Measurements from ENCODE around the gene CDK5RAP3. TPM values are rescaled to one million over a fixed set of nuclear protein-coding genes. Genes with fewer than 3 reads are reported as not detected.
"Not testable (repeated sequence)": the region's sequence is repeated elsewhere in the genome, so short reads cannot be mapped to it uniquely, and the experiment has no call there.

CDK5RAP3 gene
- polyA plus RNA-seq (2012; ENCODE audit: low read depth, missing spikeins), result 165 TPM

- peak; percentile 98 for FAIRE-seq
- peak; percentile 97 for DNase-seq (ENCODE audit: insufficient read length, low spot score)
- TF ChIP-seq PAX5 (IDR thresholded peaks at IDR 0.05; ENCODE audit: insufficient read depth, low read length, severe bottlenecking), result no peak
- TF ChIP-seq SPI1 (IDR thresholded peaks at IDR 0.05; ENCODE audit: low read depth, low read length), result peak; percentile 74
- TF ChIP-seq POU2F2 (IDR thresholded peaks at IDR 0.05; ENCODE audit: low read depth, low read length), result no peak
- peak; percentile 78 for TF ChIP-seq TAF1 (IDR thresholded peaks at IDR 0.05; ENCODE audit: low read depth, low read length)
- TF ChIP-seq POLR2A (IDR thresholded peaks at IDR 0.05; ENCODE audit: low read depth, low read length), result peak; percentile 89
- peak; percentile 88 for TF ChIP-seq POLR2AphosphoS5 (IDR thresholded peaks at IDR 0.05; ENCODE audit: low read depth, low read length)
Measured at GRCh38 chr17:47970725-47971499, at the start of gene CDK5RAP3. CDK5RAP3 (plus strand) TSS chr17:47971113; CDS start chr17:47971147, 34 bp downstream.

- FAIRE-seq (no peak), DNase-seq (ENCODE audit: insufficient read length, low spot score) (no peak)
- no peak for TF ChIP-seq SPI1 (IDR thresholded peaks at IDR 0.05; ENCODE audit: low read depth, low read length)
- TF ChIP-seq PAX5 (IDR thresholded peaks at IDR 0.05; ENCODE audit: insufficient read depth, low read length, severe bottlenecking), result no peak
- TF ChIP-seq POLR2A (IDR thresholded peaks at IDR 0.05; ENCODE audit: low read depth, low read length), result no peak
Measured at GRCh38 chr17:47924785-47925677, 45.9 kb upstream of the CDK5RAP3 start.

- no peak for FAIRE-seq
- DNase-seq (ENCODE audit: insufficient read length, low spot score), result no peak
- TF ChIP-seq POU2F2 (IDR thresholded peaks at IDR 0.05; ENCODE audit: low read depth, low read length) (no peak), POLR2A (IDR thresholded peaks at IDR 0.05; ENCODE audit: low read depth, low read length) (no peak), SPI1 (IDR thresholded peaks at IDR 0.05; ENCODE audit: low read depth, low read length) (no peak), TAF1 (IDR thresholded peaks at IDR 0.05; ENCODE audit: low read depth, low read length) (no peak), PAX5 (IDR thresholded peaks at IDR 0.05; ENCODE audit: insufficient read depth, low read length, severe bottlenecking) (no peak), POLR2AphosphoS5 (IDR thresholded peaks at IDR 0.05; ENCODE audit: low read depth, low read length) (no peak)
Measured at GRCh38 chr17:47925678-47925988, 45.3 kb upstream of the CDK5RAP3 start.

DNA sequence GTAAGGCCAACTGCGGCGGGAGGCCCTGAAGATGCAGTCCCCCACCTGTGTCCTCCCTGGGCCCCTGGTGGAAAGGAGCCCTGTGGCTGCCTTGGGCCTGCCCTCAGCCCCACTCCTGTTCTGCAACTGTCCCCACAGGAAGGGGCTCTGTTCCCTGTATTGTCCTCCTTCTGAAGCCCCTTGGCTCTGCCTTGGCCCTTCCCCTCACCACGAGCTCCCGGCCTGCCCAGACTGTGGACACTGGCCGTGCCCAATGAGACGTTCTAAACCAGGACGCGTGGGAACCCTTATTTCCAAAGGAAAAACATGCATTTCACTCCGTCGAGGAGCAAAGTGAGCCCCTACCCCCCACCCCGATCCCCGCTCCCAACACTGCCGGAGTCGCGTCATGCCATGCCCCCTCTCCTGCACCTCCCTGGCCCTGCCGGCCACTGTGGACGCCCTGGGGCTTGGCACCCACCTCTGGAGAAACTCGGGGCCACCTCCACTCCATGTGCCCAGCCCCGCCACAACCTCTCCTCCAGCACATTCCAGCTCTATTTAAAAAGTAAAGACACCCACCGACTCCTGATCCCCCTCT, 43.0 kb upstream of the CDK5RAP3 start:
- no peak for FAIRE-seq
- no peak for DNase-seq (ENCODE audit: insufficient read length, low spot score)
- TF ChIP-seq TAF1 (IDR thresholded peaks at IDR 0.05; ENCODE audit: low read depth, low read length) (no peak), POU2F2 (IDR thresholded peaks at IDR 0.05; ENCODE audit: low read depth, low read length) (no peak), SPI1 (IDR thresholded peaks at IDR 0.05; ENCODE audit: low read depth, low read length) (no peak), POLR2AphosphoS5 (IDR thresholded peaks at IDR 0.05; ENCODE audit: low read depth, low read length) (no peak), PAX5 (IDR thresholded peaks at IDR 0.05; ENCODE audit: insufficient read depth, low read length, severe bottlenecking) (no peak), POLR2A (IDR thresholded peaks at IDR 0.05; ENCODE audit: low read depth, low read length) (no peak)

DNA sequence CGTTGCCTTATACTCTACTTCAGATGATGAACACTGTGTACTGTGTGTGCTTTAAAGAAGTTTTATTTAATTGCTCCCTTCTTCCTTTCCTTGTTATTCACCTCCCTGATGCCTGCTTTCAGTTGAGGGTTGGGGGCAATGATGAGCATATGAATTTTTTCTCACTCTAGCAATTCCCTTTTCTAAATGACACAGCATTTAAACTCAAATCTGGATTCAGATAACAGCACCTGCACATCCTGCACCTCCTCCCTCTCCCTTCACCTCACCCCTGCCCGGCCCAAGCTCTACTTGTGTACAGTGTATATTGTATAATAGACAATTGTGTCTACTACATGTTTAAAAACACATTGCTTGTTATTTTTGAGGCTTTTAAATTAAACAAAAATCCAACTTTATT, 42.5 kb upstream of the CDK5RAP3 start:
- no peak for TF ChIP-seq SPI1 (IDR thresholded peaks at IDR 0.05; ENCODE audit: low read depth, low read length)
- no peak for TF ChIP-seq TAF1 (IDR thresholded peaks at IDR 0.05; ENCODE audit: low read depth, low read length)
- TF ChIP-seq PAX5 (IDR thresholded peaks at IDR 0.05; ENCODE audit: insufficient read depth, low read length, severe bottlenecking), result no peak
- TF ChIP-seq POLR2A (IDR thresholded peaks at IDR 0.05; ENCODE audit: low read depth, low read length), result no peak
- TF ChIP-seq POU2F2 (IDR thresholded peaks at IDR 0.05; ENCODE audit: low read depth, low read length), result no peak
- no peak for TF ChIP-seq POLR2AphosphoS5 (IDR thresholded peaks at IDR 0.05; ENCODE audit: low read depth, low read length)
- DNase-seq (ENCODE audit: insufficient read length, low spot score), result no peak

DNA sequence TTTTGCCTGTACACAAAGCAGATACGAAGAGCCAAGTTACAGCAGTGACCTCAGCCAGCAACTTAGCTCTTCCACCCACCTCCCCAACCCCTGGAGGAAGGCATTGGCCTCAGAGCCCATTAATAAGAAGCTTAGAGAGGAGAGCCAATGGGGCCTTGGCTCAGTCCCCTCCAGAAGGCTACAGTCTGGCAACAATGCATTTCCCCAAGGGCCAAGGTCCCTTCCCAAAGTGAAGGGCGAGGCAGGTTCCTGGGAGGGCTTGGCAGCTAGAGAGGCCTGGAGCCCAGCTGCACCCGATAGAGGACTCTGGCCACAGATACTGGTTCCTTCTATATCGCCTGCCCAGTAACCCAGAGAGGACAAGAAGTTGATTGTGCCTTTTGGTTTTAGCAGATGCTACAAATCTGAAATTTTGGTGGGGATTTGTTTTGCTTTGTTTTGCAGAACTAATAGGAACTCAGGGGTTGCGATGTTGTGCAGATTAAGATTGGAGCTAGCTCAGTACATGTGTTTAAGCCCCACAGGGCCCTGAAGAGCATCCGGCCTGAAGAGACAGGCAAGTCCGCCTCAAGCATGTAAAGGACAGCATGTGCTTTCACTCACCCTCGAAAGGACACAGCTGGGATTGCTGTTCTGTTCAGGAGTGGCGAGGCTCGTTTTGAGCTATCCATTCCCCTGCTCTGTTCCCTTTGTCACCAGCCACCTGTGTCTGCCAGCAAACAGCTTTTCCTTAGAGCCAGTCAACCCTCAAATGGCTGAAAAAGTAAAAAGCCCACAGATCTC, 41.5 kb upstream of the CDK5RAP3 start:
- no peak for TF ChIP-seq POU2F2 (IDR thresholded peaks at IDR 0.05; ENCODE audit: low read depth, low read length)
- TF ChIP-seq PAX5 (IDR thresholded peaks at IDR 0.05; ENCODE audit: insufficient read depth, low read length, severe bottlenecking), result no peak
- TF ChIP-seq POLR2AphosphoS5 (IDR thresholded peaks at IDR 0.05; ENCODE audit: low read depth, low read length), result no peak
- TF ChIP-seq TAF1 (IDR thresholded peaks at IDR 0.05; ENCODE audit: low read depth, low read length), result no peak
- no peak for TF ChIP-seq SPI1 (IDR thresholded peaks at IDR 0.05; ENCODE audit: low read depth, low read length)
- no peak for DNase-seq (ENCODE audit: insufficient read length, low spot score)
- no peak for FAIRE-seq

More for the DNA sequence above, 42.5 kb upstream of the CDK5RAP3 start:
- no peak for FAIRE-seq

- DNase-seq (ENCODE audit: insufficient read length, low spot score) (no peak), FAIRE-seq (no peak)
- TF ChIP-seq POLR2AphosphoS5 (IDR thresholded peaks at IDR 0.05; ENCODE audit: low read depth, low read length) (no peak), POLR2A (IDR thresholded peaks at IDR 0.05; ENCODE audit: low read depth, low read length) (no peak), POU2F2 (IDR thresholded peaks at IDR 0.05; ENCODE audit: low read depth, low read length) (no peak), PAX5 (IDR thresholded peaks at IDR 0.05; ENCODE audit: insufficient read depth, low read length, severe bottlenecking) (no peak), SPI1 (IDR thresholded peaks at IDR 0.05; ENCODE audit: low read depth, low read length) (no peak), TAF1 (IDR thresholded peaks at IDR 0.05; ENCODE audit: low read depth, low read length) (no peak)
Measured at GRCh38 chr17:47931848-47932247, 39.1 kb upstream of the CDK5RAP3 start.

- FAIRE-seq (no peak), DNase-seq (ENCODE audit: insufficient read length, low spot score) (no peak)
Measured at GRCh38 chr17:47934856-47935255, 36.1 kb upstream of the CDK5RAP3 start.

GRCh38 chr17:47935468-47935867, 35.4 kb upstream of the CDK5RAP3 start:
- not testable (repeated sequence) for FAIRE-seq; DNase-seq (ENCODE audit: insufficient read length, low spot score)

More at GRCh38 chr17:47934856-47935255, 36.1 kb upstream of the CDK5RAP3 start:
- TF ChIP-seq PAX5 (IDR thresholded peaks at IDR 0.05; ENCODE audit: insufficient read depth, low read length, severe bottlenecking) (no peak), POU2F2 (IDR thresholded peaks at IDR 0.05; ENCODE audit: low read depth, low read length) (no peak), POLR2A (IDR thresholded peaks at IDR 0.05; ENCODE audit: low read depth, low read length) (no peak), POLR2AphosphoS5 (IDR thresholded peaks at IDR 0.05; ENCODE audit: low read depth, low read length) (no peak), TAF1 (IDR thresholded peaks at IDR 0.05; ENCODE audit: low read depth, low read length) (no peak), SPI1 (IDR thresholded peaks at IDR 0.05; ENCODE audit: low read depth, low read length) (no peak)

All from GM12891 (cell line).